H1 (cell line): ENCODE measurements around the gene WASHC2A. TPM values are rescaled to one million over a fixed set of nuclear protein-coding genes. Genes with fewer than 3 reads are reported as not detected.
"Not testable (repeated sequence)": the region's sequence is repeated elsewhere in the genome, so short reads cannot be mapped to it uniquely, and the experiment has no call there.

ENCODE experiments used
- CTCF ChIA-PET: fragments of 300-600 bp; sonication (Branson Sonifier 250); formaldehyde crosslinking; loops from one replicate; lab custom pipeline; 2021; ENCODE audit not compliant: partially characterized antibody; lab: Charles Lee
- POLR2A ChIA-PET: fragments of 300-600 bp; sonication (Branson Sonifier 250); formaldehyde crosslinking; loops from one replicate; lab custom pipeline; 2021; ENCODE audit warnings: inconsistent platforms; ENCODE audit not compliant: partially characterized antibody; lab: Charles Lee
- DNase-seq, 2 experiments: peaks; one replicate each; pipeline versions ENCODE4 v3.0.0 to v3.0.0-alpha.2; 2010 to 2022; ENCODE audit warnings: low spot score in 2 of 2, low read depth in 1 of 2, mixed read lengths in 1 of 2
- FAIRE-seq: peaks from 2 replicates; lab custom pipeline; 2011; peaks lifted over from hg19 to GRCh38; lab: Jason Lieb, UNC
- H2AFZ ChIP-seq: 2 replicates; pipeline ENCODE4 v1.8.1; 2012; ENCODE audit warnings: low read length, inconsistent platforms
- H2AK5ac ChIP-seq: 2 replicates; pipeline ENCODE4 v1.6.1; 2013; ENCODE audit warnings: low read depth, low read length
- H2BK120ac ChIP-seq: replicated peaks from 2 replicates; pipeline ENCODE3; 2013; ENCODE audit warnings: low read depth, low read length, inconsistent platforms
- H2BK12ac ChIP-seq: 2 replicates; pipeline ENCODE4 v1.6.1; 2013; ENCODE audit warnings: low read depth, low read length
- H2BK15ac ChIP-seq: 2 replicates; pipeline ENCODE4 v1.6.1; 2013; ENCODE audit warnings: low read length
- H2BK20ac ChIP-seq: 2 replicates; pipeline ENCODE4 v1.6.1; 2013; ENCODE audit warnings: low read length
- H2BK5ac ChIP-seq: 2 replicates; pipeline ENCODE4 v1.6.1; 2013; ENCODE audit warnings: low read depth, low read length
- H3K14ac ChIP-seq: 2 replicates; pipeline ENCODE4 v1.6.1; 2013; ENCODE audit warnings: inconsistent platforms; ENCODE audit not compliant: insufficient read length
- H3K18ac ChIP-seq: 2 replicates; pipeline ENCODE4 v1.6.1; 2013; ENCODE audit warnings: low read length; ENCODE audit errors: extremely low read depth
- H3K23ac ChIP-seq: 2 replicates; pipeline ENCODE4 v1.6.1; 2013; ENCODE audit warnings: inconsistent platforms; ENCODE audit not compliant: insufficient read length
- H3K23me2 ChIP-seq: 2 replicates; pipeline ENCODE4 v1.6.1; 2013; ENCODE audit warnings: low read depth, low read length
- H3K27ac ChIP-seq: 2 replicates; pipeline ENCODE4 v1.6.1; 2011; ENCODE audit warnings: low read depth, low read length, inconsistent platforms
- H3K27me3 ChIP-seq, 4 experiments: replicated peaks in 1 of 4; 1 replicate in 1 of 4; 2 replicates in 3 of 4; pipeline versions ENCODE4 v1.6.1 to v1.8.1; 2011 to 2013; ENCODE audit warnings: low read length in 3 of 4, mild to moderate bottlenecking in 3 of 4, inconsistent platforms in 2 of 4, mixed read lengths in 2 of 4, moderate library complexity in 1 of 4; ENCODE audit not compliant: control insufficient read depth in 3 of 4, insufficient read depth in 3 of 4; ENCODE audit errors: extremely low read depth in 1 of 4
- H3K36me3 ChIP-seq, 4 experiments: 2 replicates each; pipeline versions ENCODE4 v1.6.1 to v1.8.1; 2011 to 2013; ENCODE audit warnings: mild to moderate bottlenecking in 4 of 4, low read length in 3 of 4, moderate library complexity in 2 of 4, control low read depth in 1 of 4, inconsistent platforms in 1 of 4; ENCODE audit not compliant: insufficient read depth in 4 of 4, control insufficient read depth in 2 of 4
- H3K4ac ChIP-seq: replicated peaks from 2 replicates; pipeline ENCODE3; 2013; ENCODE audit warnings: low read length, low read depth, mixed read lengths, inconsistent platforms; ENCODE audit not compliant: insufficient read length
- H3K4me1 ChIP-seq, 4 experiments: replicated peaks in 1 of 4; 1 replicate in 1 of 4; 2 replicates in 3 of 4; pipeline versions ENCODE4 v1.6.1 to v1.8.1; 2011 to 2013; ENCODE audit warnings: low read length in 3 of 4, inconsistent platforms in 2 of 4, mixed read lengths in 1 of 4; ENCODE audit not compliant: insufficient read depth in 4 of 4, control insufficient read depth in 3 of 4
- H3K4me2 ChIP-seq, 2 experiments: 2 replicates each; pipeline versions ENCODE4 v1.6.1 to v1.8.1; 2011 to 2013; ENCODE audit warnings: low read depth in 2 of 2, low read length in 2 of 2, control low read depth in 1 of 2, inconsistent platforms in 1 of 2, mild to moderate bottlenecking in 1 of 2; ENCODE audit not compliant: insufficient read depth in 1 of 2
- H3K4me3 ChIP-seq, 4 experiments: fragments of 200-600, 300-600 bp in 1 of 4; sonication (generic), shearing (Covaris generic), sonication (Bioruptor Twin) in 1 of 4; 2 replicates each; pipeline versions ENCODE4 v1.5.1 to v1.8.1; 2011 to 2016; ENCODE audit warnings: low read length in 4 of 4, low read depth in 3 of 4, control low read depth in 2 of 4, inconsistent platforms in 2 of 4, mild to moderate bottlenecking in 2 of 4, mixed read lengths in 1 of 4, moderate library complexity in 1 of 4; ENCODE audit not compliant: insufficient read depth in 2 of 4; ENCODE audit errors: extremely low read depth in 1 of 4
- H3K56ac ChIP-seq: replicated peaks from 2 replicates; pipeline ENCODE3; 2013; ENCODE audit warnings: low read depth, mild to moderate bottlenecking, mixed read lengths, low read length, inconsistent platforms; ENCODE audit not compliant: insufficient read length
- H3K79me1 ChIP-seq: 2 replicates; pipeline ENCODE4 v1.6.1; 2013; ENCODE audit warnings: low read depth, low read length, control low read depth
- H3K79me2 ChIP-seq, 2 experiments: 2 replicates each; pipeline versions ENCODE4 v1.6.1 to v1.8.1; 2012 to 2013; ENCODE audit warnings: low read length in 2 of 2, mild to moderate bottlenecking in 2 of 2, inconsistent platforms in 1 of 2; ENCODE audit not compliant: insufficient read depth in 2 of 2, control insufficient read depth in 1 of 2
- H3K9ac ChIP-seq, 4 experiments: replicated peaks in 1 of 4; 1 replicate in 1 of 4; 2 replicates in 3 of 4; pipeline versions ENCODE4 v1.6.1 to v1.8.1; 2011 to 2013; ENCODE audit warnings: low read depth in 3 of 4, low read length in 3 of 4, control low read depth in 2 of 4, mild to moderate bottlenecking in 2 of 4, moderate library complexity in 2 of 4, inconsistent platforms in 1 of 4; ENCODE audit errors: extremely low read depth in 1 of 4
- H3K9me3 ChIP-seq, 2 experiments: 2 replicates each; pipeline versions ENCODE4 v1.6.1 to v1.8.1; 2012 to 2013; ENCODE audit warnings: mild to moderate bottlenecking in 2 of 2, moderate library complexity in 2 of 2, control low read depth in 1 of 2, inconsistent platforms in 1 of 2, low read depth in 1 of 2, low read length in 1 of 2, mixed read lengths in 1 of 2; ENCODE audit not compliant: insufficient read depth in 2 of 2
- H4K20me1 ChIP-seq, 2 experiments: replicated peaks in 1 of 2; 2 replicates each; pipeline versions ENCODE3 to v1.8.1; 2011 to 2013; ENCODE audit warnings: inconsistent platforms in 2 of 2, low read length in 2 of 2, mild to moderate bottlenecking in 1 of 2; ENCODE audit not compliant: insufficient read depth in 2 of 2, control insufficient read depth in 1 of 2
- H4K5ac ChIP-seq: 2 replicates; pipeline ENCODE4 v1.6.1; 2013; ENCODE audit warnings: low read length, low read depth, mixed read lengths, inconsistent platforms; ENCODE audit not compliant: insufficient read length
- H4K8ac ChIP-seq: 2 replicates; pipeline ENCODE4 v1.8.0; 2013; ENCODE audit warnings: mild to moderate bottlenecking, moderate library complexity, low read length, inconsistent platforms; ENCODE audit not compliant: insufficient read depth; ENCODE audit errors: extremely low read depth
- H4K91ac ChIP-seq: replicated peaks from 2 replicates; pipeline ENCODE3; 2013; ENCODE audit warnings: low read length, mixed read lengths, inconsistent platforms; ENCODE audit not compliant: insufficient read length
- WGBS, 2 experiments: shearing (Covaris generic) in 1 of 2; methylation state at CpG; one replicate each; pipeline versions ENCODE4 v1.1.6 to v1.1.7; 2013 to 2015; ENCODE audit warnings: low lambda C conversion rate in 2 of 2, mixed read lengths in 2 of 2, inconsistent platforms in 1 of 2, low coverage in 1 of 2, missing lambda C conversion rate in 1 of 2; ENCODE audit not compliant: insufficient replicate concordance in 2 of 2, insufficient coverage in 1 of 2, insufficient read length in 1 of 2; ENCODE audit errors: extremely low coverage in 1 of 2, missing lambda C conversion rate in 1 of 2; 5-methylcytosine and 5-hydroxymethylcytosine counted together
- polyA plus RNA-seq, 7 experiments: library from polyadenylated mRNA; depleted of rRNA in 3 of 7; stranded (reverse) in 5 of 7; unstranded in 2 of 7; fragments of >200 nt in 5 of 7; fragments of 200-250 nt in 2 of 7; gene quantifications; 1 replicate in 5 of 7; 2 replicates in 1 of 7; 4 replicates in 1 of 7; pipeline versions ENCODE4 v1.2.1 to v1.2.3, GENCODE V29; 2011 to 2013; ENCODE audit warnings: missing spikeins in 2 of 7, mixed read lengths in 2 of 7
- total RNA-seq: library from RNA; stranded (reverse); fragmentation: NEBNext Ultra II Directional; extraction: Animal tissue kit (Norgen Biotek cat#: 25700); gene quantifications from 2 replicates; pipeline ENCODE4 v1.2.1, GENCODE V29; 2021

The WASHC2A gene
- total and polyA plus RNA-seq, 2 of the 8 experiments (the other 6 are each of a cell fraction or from before 2014, with no cell fraction given), result 7.5 to 29.7 TPM

DNA sequence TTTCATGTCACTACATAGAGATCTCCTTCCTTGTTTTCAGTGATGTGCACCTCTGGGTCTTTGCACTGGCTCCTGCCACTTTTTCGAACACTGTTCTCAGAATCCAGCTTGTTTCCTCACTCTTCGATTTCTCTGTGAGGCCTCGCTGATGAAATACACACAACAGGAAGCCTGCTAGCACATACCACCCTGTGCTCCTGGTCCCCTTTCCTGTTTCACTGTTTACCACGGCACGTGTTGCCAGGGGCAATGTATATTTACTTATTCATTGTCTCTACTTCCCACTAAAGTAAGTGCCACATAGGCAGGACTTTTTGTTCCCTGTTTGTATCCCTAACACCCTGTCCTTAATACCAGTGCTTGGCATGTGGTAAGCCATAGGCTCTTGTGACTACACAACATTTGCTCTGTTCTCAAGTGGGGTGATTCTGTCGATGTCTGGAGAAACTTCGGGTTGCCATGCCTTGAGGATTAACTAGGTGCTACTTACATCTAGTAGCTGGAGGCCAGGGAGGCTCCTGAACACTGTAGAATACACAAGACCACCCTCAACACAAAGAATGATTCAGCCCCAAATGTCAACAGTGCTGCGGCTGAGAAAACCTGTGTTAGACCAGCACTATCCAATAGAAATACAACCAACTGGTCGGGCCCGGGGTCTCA lies 75.9 kb downstream of the WASHC2A start:
- H3K23me2 ChIP-seq, H3K9ac ChIP-seq, H2AK5ac ChIP-seq, H3K4me2 ChIP-seq, H4K91ac ChIP-seq, H2BK12ac ChIP-seq, DNase-seq, H2AFZ ChIP-seq, H2BK20ac ChIP-seq, H3K14ac ChIP-seq, H2BK120ac ChIP-seq, H3K79me1 ChIP-seq, H4K5ac ChIP-seq, H3K56ac ChIP-seq, FAIRE-seq, H3K27ac ChIP-seq, H3K4me3 ChIP-seq, H4K20me1 ChIP-seq, CTCF ChIA-PET, H3K79me2 ChIP-seq, H3K27me3 ChIP-seq, H2BK15ac ChIP-seq, POLR2A ChIA-PET, H3K9me3 ChIP-seq, H3K23ac ChIP-seq, H3K4me1 ChIP-seq, H3K36me3 ChIP-seq, H3K4ac ChIP-seq, H2BK5ac ChIP-seq, H4K8ac ChIP-seq, H3K18ac ChIP-seq: not testable (repeated sequence)
- 89% methylated on average over 7 of the region's 10 CpGs; no CpG with 5 or more reads in 1 of the 2 experiments for whole genome bisulfite sequencing, 2 experiments

GRCh38 chr10:50145575-50145974 lies 77.8 kb downstream of the WASHC2A start:
- H4K91ac ChIP-seq, H3K4ac ChIP-seq, H3K79me1 ChIP-seq, H2BK120ac ChIP-seq, H3K4me2 ChIP-seq, H3K18ac ChIP-seq, H4K8ac ChIP-seq, POLR2A ChIA-PET, H3K9me3 ChIP-seq, H3K23ac ChIP-seq, H3K4me1 ChIP-seq, H2BK12ac ChIP-seq, H4K20me1 ChIP-seq, H3K14ac ChIP-seq, H3K27me3 ChIP-seq, DNase-seq, H2BK15ac ChIP-seq, H2BK20ac ChIP-seq, H3K4me3 ChIP-seq, H3K56ac ChIP-seq, H3K27ac ChIP-seq, H4K5ac ChIP-seq, CTCF ChIA-PET, H2AK5ac ChIP-seq, H3K23me2 ChIP-seq, H3K36me3 ChIP-seq, H3K79me2 ChIP-seq, H2AFZ ChIP-seq, H2BK5ac ChIP-seq, FAIRE-seq, H3K9ac ChIP-seq: not testable (repeated sequence)
- 6% methylated on average over 1 of the region's 1 CpG; no CpG with 5 or more reads in 1 of the 2 experiments for WGBS, 2 experiments
